Stromal cell of bone marrow (primary cell): ENCODE results near the gene FNDC3B.
"Not testable (repeated sequence)": the region's sequence is repeated elsewhere in the genome, so short reads cannot be mapped to it uniquely, and the experiment has no call there.

Source experiments
- DNase-seq: peaks from one replicate; pipeline ENCODE4 v3.0.0-alpha.2; 2012; ENCODE audit warnings: low read depth

Gene FNDC3B

GRCh38 chr3:172039436-172040077 lies at the start of gene FNDC3B:
TSS of gene FNDC3B (plus strand) at chr3:172039578. CDS start at chr3:172112480, 72,902 bp downstream.
- peak; percentile 93 for DNase-seq

DNA sequence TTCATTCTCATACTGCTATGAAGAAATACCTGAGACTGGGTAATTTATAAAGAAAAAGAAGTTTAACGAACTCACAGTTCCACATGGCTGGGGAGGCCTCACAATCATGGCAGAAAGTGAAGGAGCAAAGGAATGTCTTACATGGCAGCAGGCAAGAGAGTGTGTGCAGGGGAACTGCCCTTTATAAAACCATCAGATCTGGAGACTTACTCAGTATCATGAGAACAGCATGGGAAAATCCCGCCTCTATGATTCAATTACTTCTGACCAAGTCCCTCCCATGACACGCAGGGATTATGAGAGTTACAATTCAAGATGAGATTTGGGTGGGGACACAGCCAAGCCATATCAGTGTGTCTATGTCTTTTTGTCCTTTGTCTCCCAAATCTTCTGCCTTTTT lies 49.1 kb upstream of the FNDC3B start:
- DNase-seq: not testable (repeated sequence)

DNA sequence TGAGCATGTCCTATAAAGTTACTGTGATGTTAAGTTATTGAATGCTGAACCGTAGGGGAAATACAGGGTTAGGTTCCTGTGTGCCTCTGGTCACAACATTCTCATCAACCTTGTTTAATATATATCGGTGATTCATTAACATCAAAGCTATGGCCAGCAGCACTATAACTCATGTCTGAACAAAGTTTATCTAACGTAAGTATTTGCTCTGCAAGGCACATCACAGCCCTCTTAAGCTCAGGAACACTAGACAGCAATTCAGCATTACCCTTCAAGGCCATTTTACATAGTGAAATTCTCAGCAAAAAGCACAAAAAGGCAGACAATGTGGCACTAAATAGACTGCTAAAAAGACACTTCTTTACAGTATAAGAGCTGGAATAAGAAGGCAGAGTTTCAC lies 48.2 kb upstream of the FNDC3B start:
- no peak for DNase-seq

DNA sequence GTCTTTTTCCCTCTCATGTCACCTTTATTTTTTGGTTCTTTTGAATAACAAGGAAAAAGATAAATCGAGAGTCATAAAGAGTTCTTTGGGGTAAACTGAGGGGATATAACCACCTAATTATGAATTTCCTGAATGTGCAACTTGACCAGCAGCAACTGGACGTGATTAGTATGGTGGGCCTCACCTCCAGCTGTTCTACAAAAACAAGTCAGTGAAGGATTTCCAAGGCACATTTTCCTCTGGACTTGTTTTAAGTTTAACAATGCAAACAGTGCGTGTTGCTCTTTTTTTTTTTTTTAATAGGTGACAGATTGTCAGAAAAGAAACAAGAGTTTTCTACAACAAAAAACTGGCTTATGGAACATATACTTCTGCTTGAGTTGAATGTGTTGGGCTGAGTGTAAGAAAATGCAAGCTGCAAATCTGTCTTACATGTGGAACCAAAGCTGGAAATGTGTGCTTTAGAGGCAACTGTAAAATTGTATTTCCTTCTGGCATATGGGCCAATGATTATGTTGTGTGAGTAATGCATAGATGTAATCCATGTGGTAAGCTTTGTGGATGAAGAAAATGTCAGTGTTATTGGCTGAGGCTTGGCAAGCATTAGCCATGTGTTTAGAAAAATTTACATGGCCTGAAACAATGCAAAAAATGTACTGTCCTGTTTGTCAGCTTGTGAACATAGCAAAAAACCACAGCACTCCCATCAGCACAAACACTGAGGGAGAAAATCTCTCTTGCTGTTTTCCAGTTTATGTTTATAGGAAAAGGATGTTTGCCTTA lies 44.5 kb upstream of the FNDC3B start:
- peak; percentile 33 for DNase-seq

- DNase-seq: no peak
Measured at GRCh38 chr3:171995486-171995885, 43.9 kb upstream of the FNDC3B start.

- no peak for DNase-seq
Measured at GRCh38 chr3:171996178-171996817, 43.1 kb upstream of the FNDC3B start.

DNA sequence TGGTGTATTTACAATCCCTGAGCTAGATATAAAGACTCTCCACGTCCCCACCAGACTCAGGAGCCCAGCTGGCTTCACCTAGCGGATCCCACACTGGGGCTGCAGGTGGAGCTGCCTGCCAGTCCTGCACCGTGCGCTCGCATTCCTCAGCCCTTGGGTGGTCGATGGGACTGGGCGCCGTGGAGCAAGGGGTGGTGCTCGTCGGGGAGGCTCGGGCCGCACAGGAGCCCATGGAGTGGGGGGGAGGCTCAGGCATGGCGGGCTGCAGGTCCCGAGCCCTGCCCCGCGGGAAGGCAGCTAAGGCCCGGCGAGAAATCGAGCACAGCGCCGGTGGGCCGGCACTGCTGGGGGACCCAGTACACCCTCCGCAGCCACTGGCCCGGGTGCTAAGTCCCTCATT lies 40.6 kb upstream of the FNDC3B start:
- not testable (repeated sequence) for DNase-seq

DNA sequence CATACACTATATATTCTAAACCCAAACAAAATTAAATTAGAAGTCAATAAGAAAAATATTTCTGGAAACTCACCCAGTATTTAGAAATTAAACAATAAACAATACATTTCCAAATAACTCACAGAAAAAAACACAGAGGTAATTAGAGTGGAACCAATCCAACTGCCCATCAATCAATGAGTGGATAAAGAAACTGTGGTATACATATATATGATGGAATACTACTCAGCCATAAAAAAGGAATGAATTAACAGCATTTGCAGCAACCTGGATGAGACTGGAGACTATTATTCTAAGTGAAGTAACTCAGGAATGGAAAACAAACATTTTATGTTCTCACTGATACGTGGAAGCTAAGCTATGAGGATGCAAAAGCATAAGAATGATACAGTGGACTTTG lies 37.8 kb upstream of the FNDC3B start:
- DNase-seq: not testable (repeated sequence)

DNA sequence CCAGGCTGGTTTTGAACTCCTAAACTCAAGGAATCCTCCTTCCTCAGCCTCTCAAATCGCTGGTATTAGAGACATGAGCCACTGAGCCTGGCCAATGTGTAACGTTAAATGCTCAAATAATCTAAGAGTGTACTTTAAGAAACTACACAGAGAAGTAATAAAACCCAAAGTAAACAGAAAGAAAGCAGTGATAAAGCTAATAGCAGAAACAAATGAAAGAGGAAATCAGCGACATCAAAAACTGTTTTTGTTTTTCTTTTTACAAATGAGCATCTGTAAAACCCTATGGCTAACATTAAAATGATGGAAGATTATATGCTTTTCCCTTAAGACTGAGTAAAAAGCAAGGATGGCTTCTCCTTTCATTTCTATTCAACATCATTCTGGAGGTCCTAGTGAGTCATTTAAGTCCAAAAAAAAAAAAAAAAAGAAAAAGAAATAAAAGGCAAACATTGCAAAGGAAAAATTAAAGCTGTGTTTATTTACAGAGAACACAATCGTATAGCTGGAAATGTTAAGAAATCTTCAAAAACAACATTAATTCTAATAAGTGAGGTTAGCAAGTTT lies 36.8 kb upstream of the FNDC3B start:
- no peak for DNase-seq

DNA sequence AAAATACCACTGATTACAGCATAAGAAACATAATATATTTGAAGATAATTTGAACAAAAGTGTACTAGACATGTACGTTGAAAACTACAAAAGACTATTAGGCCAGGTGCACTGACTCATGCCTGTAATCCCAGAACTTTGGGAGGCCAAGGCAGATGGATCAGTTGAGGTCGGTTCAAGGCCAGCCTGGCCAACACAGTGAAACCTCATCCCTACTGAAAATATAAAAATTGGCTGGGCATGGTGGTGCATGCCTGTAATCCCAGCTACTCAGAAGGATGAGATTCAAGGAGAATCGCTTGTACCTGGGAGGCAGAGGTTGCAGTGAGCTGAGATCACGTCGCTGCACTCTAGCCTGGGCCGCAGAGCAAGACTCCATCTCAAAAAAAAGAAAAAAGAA lies 36.2 kb upstream of the FNDC3B start:
- no peak for DNase-seq

- DNase-seq: no peak
Measured at GRCh38 chr3:172007065-172007370, 32.4 kb upstream of the FNDC3B start.

DNA sequence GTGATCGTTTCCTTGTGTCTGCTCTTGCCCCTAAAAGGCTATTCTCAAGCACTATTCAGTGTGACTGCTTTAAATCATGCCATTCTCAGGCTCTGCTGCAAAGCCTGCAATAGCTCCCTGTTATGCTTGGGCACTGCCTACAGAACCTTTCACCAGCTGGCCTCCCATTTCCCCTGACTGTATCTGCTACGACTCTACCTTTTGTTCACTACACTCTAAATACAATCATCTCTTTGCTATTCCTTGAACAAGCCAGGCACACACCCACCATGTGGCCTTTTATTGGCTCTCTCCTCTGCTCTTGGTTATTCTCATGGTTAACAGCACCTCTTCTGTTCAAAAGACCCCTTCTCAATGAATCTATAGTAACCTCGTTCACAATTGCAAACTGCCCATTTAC lies 29.6 kb upstream of the FNDC3B start:
- DNase-seq: no peak

GRCh38 chr3:172012775-172013174 lies 26.6 kb upstream of the FNDC3B start:
- DNase-seq: no peak

DNA sequence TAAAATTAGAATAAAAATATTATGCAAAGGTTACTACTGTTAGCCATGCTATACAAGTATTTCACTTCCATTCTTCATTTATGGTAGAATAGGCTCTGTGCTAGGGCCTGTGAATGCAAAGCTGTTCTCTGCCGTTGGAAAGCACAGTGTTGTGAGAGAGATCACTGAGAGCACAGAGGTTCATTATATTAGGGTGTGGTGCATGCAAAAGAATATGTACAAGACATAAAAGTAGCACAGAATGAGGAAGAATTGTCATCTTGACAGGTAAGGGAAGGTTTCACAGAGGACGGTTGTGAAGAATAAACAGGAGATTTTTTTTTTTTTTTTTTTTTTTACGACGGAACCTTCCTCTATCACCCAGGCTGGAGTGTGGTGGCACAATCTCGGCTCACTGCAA lies 25.2 kb upstream of the FNDC3B start:
- no peak for DNase-seq

DNA sequence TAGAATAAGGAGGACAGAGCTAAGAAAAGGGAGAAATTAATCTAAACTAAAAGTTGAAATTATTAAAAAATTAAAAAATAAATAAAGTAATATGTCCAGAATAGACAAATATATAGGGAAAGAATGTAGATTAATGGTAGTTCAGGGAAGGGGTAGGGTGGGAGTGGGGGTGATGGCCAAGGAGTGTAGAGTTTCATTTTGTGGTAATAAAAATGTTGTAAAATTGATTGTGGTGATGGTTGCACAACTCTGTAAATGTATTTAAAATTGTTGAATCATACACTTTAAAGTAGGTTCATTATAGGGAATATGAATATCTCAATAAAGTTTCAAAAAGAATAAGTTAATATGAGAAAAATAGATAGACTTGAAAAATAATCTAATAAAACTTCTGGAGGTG lies 21.0 kb upstream of the FNDC3B start:
- DNase-seq: no peak

DNA sequence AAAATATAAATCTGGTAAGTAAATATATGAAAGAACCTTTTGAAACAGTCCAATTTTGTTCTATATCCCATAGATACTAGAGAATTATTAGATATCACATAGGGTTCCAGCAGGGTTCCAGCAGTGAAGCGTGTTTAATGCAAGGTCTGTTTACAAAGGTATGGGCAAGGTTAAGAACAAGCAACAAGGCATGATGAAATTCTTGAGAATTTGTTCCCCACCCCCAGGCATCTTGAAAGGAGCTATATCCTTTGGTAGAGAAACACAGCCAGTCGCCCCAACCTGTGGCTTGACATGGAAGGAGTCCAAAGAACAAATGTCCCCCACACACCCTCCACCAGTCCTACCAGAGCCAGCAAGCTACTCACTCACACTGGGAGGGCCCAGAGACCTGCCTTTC lies 18.6 kb upstream of the FNDC3B start:
- no peak for DNase-seq

GRCh38 chr3:172021164-172021563 lies 18.2 kb upstream of the FNDC3B start:
- no peak for DNase-seq

- DNase-seq: no peak
Measured at GRCh38 chr3:172021859-172022258, 17.5 kb upstream of the FNDC3B start.

DNA sequence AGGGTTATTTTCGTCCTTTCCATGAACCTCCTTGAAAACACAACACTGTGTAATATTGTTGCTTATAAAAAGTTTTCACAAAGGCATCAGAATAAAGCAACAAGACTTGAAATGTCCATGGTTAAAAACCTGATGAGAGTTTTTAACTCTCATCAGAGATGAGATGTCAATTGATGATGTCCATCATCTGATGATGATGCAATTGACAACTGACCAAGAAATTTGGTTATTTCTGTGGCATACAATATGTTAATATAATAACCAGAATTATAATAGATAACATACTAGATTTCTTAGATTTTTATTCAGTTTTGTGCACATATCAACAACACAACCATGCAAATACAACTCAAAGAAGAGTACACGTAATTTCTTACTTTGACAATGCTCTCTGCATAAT lies 15.5 kb upstream of the FNDC3B start:
- no peak for DNase-seq

GRCh38 chr3:172024679-172025078 lies 14.7 kb upstream of the FNDC3B start:
- DNase-seq: no peak

- no peak for DNase-seq
Measured at GRCh38 chr3:172029425-172030098, 9.8 kb upstream of the FNDC3B start.

DNA sequence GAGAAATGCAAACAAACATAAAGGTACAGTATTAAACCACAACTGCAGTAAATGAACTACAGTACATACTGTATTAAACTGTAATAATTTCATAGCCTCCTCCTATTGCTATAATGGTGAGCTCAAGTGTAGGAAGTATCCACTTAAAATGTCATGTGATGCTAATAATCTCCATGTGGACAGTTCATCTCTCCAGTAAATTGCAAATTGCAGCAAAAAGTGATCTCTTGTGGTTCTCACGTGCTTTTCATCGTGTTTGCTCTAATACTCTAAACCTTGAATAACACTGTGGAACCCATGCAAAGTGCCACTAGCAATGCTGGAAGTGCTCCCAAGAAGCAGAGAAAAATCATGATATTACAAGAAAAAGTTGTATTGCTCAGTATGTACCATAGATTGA lies 9.2 kb upstream of the FNDC3B start:
- DNase-seq: no peak

GRCh38 chr3:172031996-172032395 lies 7.4 kb upstream of the FNDC3B start:
- DNase-seq: no peak
